Measurements from ENCODE around the gene CDK15. TPM values are rescaled to one million over a fixed set of nuclear protein-coding genes. Genes with fewer than 3 reads are reported as not detected.

Gene CDK15
- total and polyA plus RNA-seq, 2 donors (not counting 1 experiment from before 2014, with no cell fraction given) = not detected

DNA sequence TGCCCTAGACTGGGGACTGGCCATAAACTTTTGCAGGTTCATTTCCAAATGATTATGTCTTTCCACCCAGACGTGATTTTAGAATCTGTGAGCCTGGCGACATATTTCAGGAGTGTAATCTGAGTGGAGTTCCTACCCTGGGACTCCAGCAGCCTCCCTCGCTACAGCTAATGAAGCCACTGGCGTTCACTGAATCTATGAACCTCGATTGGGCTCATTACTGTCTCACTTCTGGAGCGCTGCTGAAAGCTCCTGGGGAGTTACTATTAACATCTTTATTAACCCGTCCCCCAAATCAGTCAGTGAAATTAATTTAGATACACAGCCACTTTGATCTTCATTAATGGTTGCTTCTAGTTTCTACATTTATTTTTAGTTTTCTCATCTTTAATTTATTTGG, 56.5 kb downstream of the CDK15 start:
- Histone ChIP-seq H3K4me2 (replicated peaks; ENCODE audit: low read depth, low read length, poor library complexity, severe bottlenecking) (no peak overlapping the region), H3K9me3 (ENCODE audit: control extremely low read depth in 1 of 3, control insufficient read depth in 2 of 3, insufficient read depth in 1 of 3, low read length in 2 of 3) (no peaks in the 10 kb centered on the region), H2AFZ (ENCODE audit: insufficient read depth, low read depth, low read length, poor library complexity, severe bottlenecking) (no peak overlapping the region), H4K20me1 (ENCODE audit: control insufficient read depth, insufficient read depth, low read length, poor library complexity, severe bottlenecking) (no peaks in the 10 kb centered on the region), H3K36me3 (replicated peaks in 1 of 2; ENCODE audit: control extremely low read depth in 1 of 2, control insufficient read depth in 1 of 2, extremely low read depth in 1 of 2, insufficient read depth in 2 of 2, low read length in 1 of 2) (no peaks in the 10 kb centered on the region), H3K79me2 (ENCODE audit: control insufficient read depth, insufficient read depth, low read length) (no peaks in the 10 kb centered on the region), H3K9ac (ENCODE audit: low read length) (no peak overlapping the region), H3K27me3 (replicated peaks in 1 of 4; ENCODE audit: control extremely low read depth in 1 of 4, control insufficient read depth in 3 of 4, insufficient read depth in 4 of 4, low read length in 3 of 4) (peaks cover 0 to 38% (median 27%) of the 10 kb centered on the region in 4 experiments), H3K27ac (ENCODE audit: low read length in 2 of 2) (no peak overlapping the region), H3K4me3 (ENCODE audit: control extremely low read depth in 1 of 5, extremely low read depth in 1 of 5, insufficient read depth in 1 of 5, low read depth in 2 of 5, low read length in 4 of 5) (no peak overlapping the region), H3K4me1 (ENCODE audit: control insufficient read depth in 2 of 2, insufficient read depth in 2 of 2, low read length in 2 of 2) (peaks cover 3 to 6% of the 10 kb centered on the region in 2 donors)
- ChIA-PET POLR2A (no interaction called here), CTCF (interaction anchor here (5.7 kb wide), 1 partner anchor 315 kb away, joined by 198 read pairs; no protein-coding TSS in a partner anchor)
- Mint-ChIP-seq H3K4me1 (peaks cover 8% of the 10 kb centered on the region), H3K9me3 (ENCODE audit: insufficient read depth) (no peaks in the 10 kb centered on the region), H3K27me3 (peaks cover 54% of the 10 kb centered on the region), H3K27ac (no peak overlapping the region), H3K4me3 (no peak overlapping the region)
- ATAC-seq (ENCODE audit: low read depth) = no peak
- no peak for DNase-seq
- intact Hi-C loops (cut with micrococcal nuclease) = no loop called here
- WGBS (ENCODE audit: insufficient coverage) = 92% methylated on average over 4 of the region's 7 CpGs
- TF ChIP-seq, protein P1, sequence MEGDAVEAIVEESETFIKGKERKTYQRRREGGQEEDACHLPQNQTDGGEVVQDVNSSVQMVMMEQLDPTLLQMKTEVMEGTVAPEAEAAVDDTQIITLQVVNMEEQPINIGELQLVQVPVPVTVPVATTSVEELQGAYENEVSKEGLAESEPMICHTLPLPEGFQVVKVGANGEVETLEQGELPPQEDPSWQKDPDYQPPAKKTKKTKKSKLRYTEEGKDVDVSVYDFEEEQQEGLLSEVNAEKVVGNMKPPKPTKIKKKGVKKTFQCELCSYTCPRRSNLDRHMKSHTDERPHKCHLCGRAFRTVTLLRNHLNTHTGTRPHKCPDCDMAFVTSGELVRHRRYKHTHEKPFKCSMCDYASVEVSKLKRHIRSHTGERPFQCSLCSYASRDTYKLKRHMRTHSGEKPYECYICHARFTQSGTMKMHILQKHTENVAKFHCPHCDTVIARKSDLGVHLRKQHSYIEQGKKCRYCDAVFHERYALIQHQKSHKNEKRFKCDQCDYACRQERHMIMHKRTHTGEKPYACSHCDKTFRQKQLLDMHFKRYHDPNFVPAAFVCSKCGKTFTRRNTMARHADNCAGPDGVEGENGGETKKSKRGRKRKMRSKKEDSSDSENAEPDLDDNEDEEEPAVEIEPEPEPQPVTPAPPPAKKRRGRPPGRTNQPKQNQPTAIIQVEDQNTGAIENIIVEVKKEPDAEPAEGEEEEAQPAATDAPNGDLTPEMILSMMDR (IDR thresholded peaks at IDR 0.05) = no peak
- no peak for TF ChIP-seq EZH2 (IDR thresholded peaks at IDR 0.05; ENCODE audit: borderline replicate concordance, insufficient read depth, low read depth, low read length, poor library complexity, severe bottlenecking)

DNA sequence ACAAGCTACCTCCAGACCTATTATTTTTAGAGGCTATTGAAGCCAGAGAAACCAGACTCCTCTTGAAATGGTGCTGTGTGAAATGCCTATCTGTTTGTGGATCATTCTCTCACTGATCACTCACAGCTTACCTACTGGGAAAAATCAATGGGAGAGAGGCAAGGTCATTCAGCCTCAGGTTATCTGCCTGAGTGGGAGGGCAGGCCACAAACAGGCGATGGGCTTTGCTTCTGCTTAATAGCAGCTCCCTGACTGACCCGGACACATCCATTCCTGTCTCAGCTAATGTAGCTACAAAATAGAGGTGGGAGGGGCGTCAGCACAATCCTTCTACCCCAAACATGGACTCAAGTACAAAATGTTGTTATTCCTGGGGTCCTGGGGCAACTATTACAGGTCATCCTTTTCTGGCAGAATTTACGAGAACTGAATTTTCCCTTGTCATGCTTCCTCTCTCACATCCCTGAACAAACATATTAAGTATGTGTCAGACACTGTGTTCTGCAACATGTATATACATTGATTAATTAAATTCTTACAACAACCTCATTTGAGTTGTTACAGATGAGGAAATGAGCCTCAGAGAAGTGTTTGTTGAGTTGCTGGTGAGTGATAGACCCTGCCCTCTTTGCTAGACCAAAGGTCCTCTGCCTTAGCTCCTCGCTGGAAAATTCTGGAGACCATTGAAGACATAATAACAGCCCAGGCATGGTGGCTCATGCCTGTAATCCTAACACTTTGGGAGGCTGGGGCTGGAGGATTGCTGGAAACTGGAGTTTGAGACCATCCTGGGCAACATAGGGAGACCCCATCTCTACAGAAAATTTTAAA, 60.5 kb downstream of the CDK15 start:
- Histone ChIP-seq H3K27me3 (replicated peaks in 1 of 4; ENCODE audit: control extremely low read depth in 1 of 4, control insufficient read depth in 3 of 4, insufficient read depth in 4 of 4, low read length in 3 of 4) (peaks cover 0 to 12% (median 5%) of the 10 kb centered on the region in 4 experiments), H3K4me1 (ENCODE audit: control insufficient read depth in 2 of 2, insufficient read depth in 2 of 2, low read length in 2 of 2) (no peaks in the 10 kb centered on the region), H4K20me1 (ENCODE audit: control insufficient read depth, insufficient read depth, low read length, poor library complexity, severe bottlenecking) (no peaks in the 10 kb centered on the region), H3K79me2 (ENCODE audit: control insufficient read depth, insufficient read depth, low read length) (no peaks in the 10 kb centered on the region), H3K9ac (ENCODE audit: low read length) (no peak overlapping the region), H3K4me3 (ENCODE audit: control extremely low read depth in 1 of 5, extremely low read depth in 1 of 5, insufficient read depth in 1 of 5, low read depth in 2 of 5, low read length in 4 of 5) (no peak overlapping the region), H3K4me2 (replicated peaks; ENCODE audit: low read depth, low read length, poor library complexity, severe bottlenecking) (no peak overlapping the region), H3K9me3 (ENCODE audit: control extremely low read depth in 1 of 3, control insufficient read depth in 2 of 3, insufficient read depth in 1 of 3, low read length in 2 of 3) (no peaks in the 10 kb centered on the region), H2AFZ (ENCODE audit: insufficient read depth, low read depth, low read length, poor library complexity, severe bottlenecking) (no peak overlapping the region), H3K36me3 (replicated peaks in 1 of 2; ENCODE audit: control extremely low read depth in 1 of 2, control insufficient read depth in 1 of 2, extremely low read depth in 1 of 2, insufficient read depth in 2 of 2, low read length in 1 of 2) (no peaks in the 10 kb centered on the region), H3K27ac (ENCODE audit: low read length in 2 of 2) (no peak overlapping the region)
- Mint-ChIP-seq H3K27ac (no peak overlapping the region), H3K4me1 (no peaks in the 10 kb centered on the region), H3K27me3 (peaks cover 40% of the 10 kb centered on the region), H3K9me3 (ENCODE audit: insufficient read depth) (no peaks in the 10 kb centered on the region), H3K4me3 (no peak overlapping the region)
- DNase-seq = no peak
- ChIA-PET CTCF (interaction anchor here (0.9 to 1.5 kb wide), 4 partner anchors 9 to 325 kb away, joined by 3 to 4 read pairs (median 3); no protein-coding TSS in a partner anchor), POLR2A (no interaction called here)
- 74% methylated on average over 4 of the region's 5 CpGs for WGBS (ENCODE audit: insufficient coverage)
- intact Hi-C loops (cut with micrococcal nuclease) = no loop called here
- no peak for ATAC-seq (ENCODE audit: low read depth)
- no peak for TF ChIP-seq EZH2 (IDR thresholded peaks at IDR 0.05; ENCODE audit: borderline replicate concordance, insufficient read depth, low read depth, low read length, poor library complexity, severe bottlenecking)
- TF ChIP-seq, protein P1 (IDR thresholded peaks at IDR 0.05) = no peak

Measured in B cell (primary cell).